ENCODE data around the gene L3HYPDH.
A peak's percentile ranks its signal among the peaks of the same experiment; 100 is the strongest.

The L3HYPDH gene

GRCh38 chr14:59483819-59484638 lies at the start of gene L3HYPDH, which contains the start of gene JKAMP:
L3HYPDH (minus strand) TSS chr14:59484408; CDS start chr14:59484316, 92 bp downstream.
JKAMP (plus strand) TSS chr14:59484517; CDS start chr14:59484590, 73 bp downstream.
- DNase-seq (ENCODE audit: low read depth in 1 of 2, low spot score in 1 of 2), result peak; percentile 95

DNA sequence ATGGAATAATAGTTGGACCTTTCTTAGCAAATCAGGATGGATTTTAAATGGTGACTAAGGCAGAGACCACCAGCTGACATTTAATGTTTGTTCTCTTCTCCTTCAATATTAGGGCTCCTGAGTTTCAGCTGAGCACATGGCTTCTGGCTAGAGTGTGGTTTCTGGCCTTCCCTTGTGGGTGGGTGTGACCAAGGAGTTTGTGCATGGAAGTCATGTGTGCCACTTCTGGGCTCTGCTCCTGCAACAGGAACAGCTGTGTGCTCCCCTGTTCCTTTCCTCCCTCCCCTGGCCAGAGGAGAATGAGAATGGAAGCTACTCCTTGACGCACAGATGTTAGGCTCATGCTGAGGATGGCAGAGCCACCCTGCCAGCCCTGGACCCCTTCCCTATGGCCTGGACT lies 48.2 kb upstream of the L3HYPDH start:
- DNase-seq (ENCODE audit: low read depth in 1 of 2, low spot score in 1 of 2), result no peak

DNA sequence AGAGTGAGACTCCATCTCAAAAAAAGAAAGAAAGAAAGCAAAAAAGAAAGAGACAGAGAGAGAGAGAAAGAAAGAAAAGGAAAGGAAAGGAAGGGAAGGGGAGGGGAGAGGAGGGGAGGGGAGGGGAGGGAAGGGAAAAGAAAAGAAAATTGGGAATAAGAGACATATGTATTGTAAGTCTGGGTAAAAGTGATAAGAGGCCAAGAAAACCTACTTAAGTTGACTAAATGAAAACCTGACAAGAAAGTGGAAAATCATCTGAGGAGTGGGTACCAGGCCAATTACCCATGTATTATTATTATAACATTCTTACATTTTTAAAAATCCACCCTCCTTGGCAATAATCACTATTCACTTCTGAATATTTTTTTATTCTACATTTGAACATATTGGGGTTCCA lies 46.1 kb upstream of the L3HYPDH start:
- DNase-seq (ENCODE audit: low read depth in 1 of 2, low spot score in 1 of 2), result no peak

DNA sequence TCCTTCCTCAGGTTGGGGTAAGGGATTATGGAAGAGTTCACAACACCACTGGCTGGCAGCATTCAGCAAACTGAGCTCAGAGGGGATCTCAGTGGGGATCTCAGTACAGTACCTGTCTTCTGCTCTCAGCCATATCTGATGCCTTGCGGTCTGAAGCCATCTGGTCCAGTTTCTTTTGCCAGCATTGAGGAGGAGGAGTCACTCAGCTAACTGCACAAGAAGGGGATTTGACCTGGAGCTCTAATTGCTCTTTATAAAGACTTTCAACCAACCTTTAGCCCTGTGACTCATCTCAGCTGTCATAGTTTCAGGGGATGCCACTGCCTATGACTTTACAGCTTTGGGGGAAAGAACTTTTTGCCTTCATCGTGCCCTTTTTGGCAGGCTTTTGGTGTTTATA lies 45.0 kb upstream of the L3HYPDH start:
- no peak for DNase-seq (ENCODE audit: low read depth in 1 of 2, low spot score in 1 of 2)

DNA sequence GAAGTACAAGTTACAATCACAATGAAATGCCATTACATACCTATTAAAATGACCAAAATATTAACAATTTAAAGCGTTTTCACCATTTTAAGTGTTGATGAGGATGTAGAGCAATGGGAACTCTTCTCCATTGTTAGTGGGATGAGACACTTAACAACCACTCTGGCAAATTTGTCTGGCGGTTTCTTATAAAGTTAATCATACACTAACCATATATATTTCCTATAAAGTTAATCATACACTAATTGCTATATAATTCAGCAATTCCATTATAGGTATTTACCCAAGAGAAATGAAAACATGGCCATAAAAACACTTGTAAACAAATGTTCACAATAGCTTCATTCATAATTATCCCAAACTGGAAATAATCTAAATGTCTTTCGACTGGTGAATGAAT lies 36.0 kb upstream of the L3HYPDH start:
- no peak for DNase-seq (ENCODE audit: low read depth in 1 of 2, low spot score in 1 of 2)

GRCh38 chr14:59511916-59512575 lies 27.8 kb upstream of the L3HYPDH start:
- no peak for DNase-seq (ENCODE audit: low read depth in 1 of 2, low spot score in 1 of 2)

DNA sequence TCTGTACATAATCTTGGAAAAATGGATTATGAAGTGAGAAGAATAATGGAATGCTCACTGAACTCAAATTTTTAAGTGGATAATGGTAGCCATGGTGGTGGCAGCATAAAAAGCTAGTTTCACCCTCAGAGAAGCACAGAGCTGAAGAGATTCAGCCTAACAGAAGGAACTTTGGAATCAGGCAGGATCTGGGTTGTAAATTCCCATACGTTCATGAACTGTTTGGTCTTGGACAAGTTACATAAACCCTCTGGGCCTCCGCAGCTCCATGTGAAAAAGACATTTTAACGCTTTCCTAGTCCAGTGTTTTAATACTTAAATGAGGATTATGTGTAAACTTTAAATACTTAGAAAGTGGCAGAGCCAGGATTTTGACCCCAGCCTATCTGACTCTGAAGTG lies 26.8 kb upstream of the L3HYPDH start:
- no peak for DNase-seq (ENCODE audit: low read depth in 1 of 2, low spot score in 1 of 2)

GRCh38 chr14:59510001-59510400 lies 25.8 kb upstream of the L3HYPDH start:
- DNase-seq (ENCODE audit: low read depth in 1 of 2, low spot score in 1 of 2), result no peak

GRCh38 chr14:59509101-59509500 lies 24.9 kb upstream of the L3HYPDH start:
- DNase-seq (ENCODE audit: low read depth in 1 of 2, low spot score in 1 of 2), result no peak

DNA sequence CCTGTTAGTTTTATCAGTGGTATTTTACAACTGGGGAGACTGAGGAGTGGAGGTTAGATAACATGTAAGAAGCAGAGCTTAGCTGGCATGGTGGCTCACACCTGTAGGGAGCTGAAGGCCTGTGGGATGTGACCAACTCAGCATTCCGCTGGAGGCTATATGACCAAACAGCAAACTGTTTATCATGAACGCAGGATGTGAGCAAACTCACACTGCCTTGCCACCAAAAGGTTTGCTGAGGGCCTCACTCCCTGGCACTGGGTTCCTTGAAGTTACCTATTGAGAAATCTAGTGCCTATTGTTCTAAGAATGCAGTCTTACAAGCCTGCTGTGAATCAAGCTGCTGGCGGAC lies 23.5 kb upstream of the L3HYPDH start:
- no peak for DNase-seq (ENCODE audit: low read depth in 1 of 2, low spot score in 1 of 2)

DNA sequence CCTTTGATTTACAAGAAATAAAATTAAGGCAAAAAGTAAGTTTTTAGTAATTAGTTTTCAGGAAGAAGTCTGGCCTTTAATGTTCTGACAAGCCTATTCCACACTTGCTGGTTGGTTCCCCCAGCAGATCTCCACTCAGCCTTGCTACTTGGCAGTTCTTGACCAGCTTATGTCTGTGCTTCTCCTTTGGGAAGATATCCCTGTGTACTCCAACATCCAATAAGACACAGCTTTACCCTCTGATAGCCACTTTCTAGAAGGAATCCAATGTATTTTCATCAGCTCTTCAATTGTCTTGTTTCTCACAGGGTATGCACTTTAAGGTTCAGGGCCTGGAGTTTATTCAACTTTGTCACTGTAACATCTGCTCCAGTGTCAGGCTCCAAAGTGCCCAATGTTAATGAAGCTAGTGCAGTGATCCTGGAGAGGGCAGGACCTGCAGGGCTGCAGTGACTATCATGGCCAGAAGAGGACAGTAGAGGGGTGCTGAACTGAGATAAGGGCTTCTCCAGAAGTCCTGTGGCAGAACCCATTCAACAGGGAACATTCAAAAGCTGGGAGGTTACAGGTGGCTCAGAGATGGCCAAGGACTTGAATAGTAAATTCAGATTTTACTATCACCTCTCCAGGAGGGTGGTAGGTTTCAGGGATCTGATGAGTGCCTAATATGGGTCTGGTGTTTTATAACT lies 23.0 kb upstream of the L3HYPDH start:
- no peak for DNase-seq (ENCODE audit: low read depth in 1 of 2, low spot score in 1 of 2)

DNA sequence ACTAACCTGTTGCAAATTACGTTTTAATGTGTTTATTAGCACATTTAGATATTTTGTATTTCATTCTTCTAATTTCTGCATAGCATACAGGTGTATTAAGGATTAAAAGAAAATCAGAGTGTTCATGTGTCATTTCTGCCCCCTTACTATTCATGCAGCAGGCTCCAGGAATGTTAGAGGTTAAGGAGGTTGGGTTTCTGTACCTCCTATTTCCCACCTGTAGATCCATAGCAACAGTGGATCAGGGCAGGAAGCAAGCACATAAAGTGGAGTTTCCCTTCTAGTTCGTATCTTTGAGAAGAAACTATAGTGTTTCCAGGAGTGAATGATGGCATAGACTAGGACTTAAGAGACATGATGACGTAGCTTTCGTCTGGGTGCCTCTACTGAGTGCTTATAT lies 19.0 kb upstream of the L3HYPDH start:
- DNase-seq (ENCODE audit: low read depth in 1 of 2, low spot score in 1 of 2), result no peak

DNA sequence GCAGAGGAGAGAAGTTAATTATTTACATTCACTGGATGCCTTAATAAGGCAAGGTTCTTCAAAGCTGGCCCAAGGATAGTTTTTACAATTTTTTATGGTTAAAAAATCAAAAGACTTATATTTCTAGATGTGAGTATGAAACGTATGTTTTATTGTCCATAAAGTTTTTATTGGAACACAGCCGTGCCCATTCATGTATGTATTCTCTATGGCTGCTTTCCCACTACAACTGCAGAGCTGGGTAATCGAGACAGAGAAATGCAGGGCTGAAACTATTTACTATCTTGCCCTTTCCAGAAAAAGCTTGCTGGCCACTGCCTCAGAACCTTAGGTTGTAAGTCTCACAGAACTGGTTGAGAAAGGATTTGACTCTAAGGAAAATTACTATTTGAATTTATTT lies 16.5 kb upstream of the L3HYPDH start:
- DNase-seq (ENCODE audit: low read depth in 1 of 2, low spot score in 1 of 2), result no peak

DNA sequence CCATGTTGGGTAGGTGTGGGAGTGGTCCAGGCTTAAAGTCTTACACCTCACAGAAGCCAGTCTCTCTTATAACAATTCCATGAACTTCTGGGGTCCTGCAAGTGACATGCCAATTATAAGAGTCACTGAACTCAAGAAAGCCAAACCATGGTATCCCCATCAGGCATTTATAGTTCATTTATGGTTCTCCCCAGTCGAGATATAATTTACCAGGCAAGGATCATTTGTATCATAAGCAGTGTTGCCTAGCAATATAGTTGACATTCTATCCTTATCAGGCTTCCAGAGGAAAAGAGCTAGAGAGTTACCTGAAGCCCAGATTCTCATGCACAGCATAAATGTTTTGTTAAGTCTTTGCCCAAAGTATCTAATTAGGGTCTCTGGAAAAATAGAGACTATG lies 8.2 kb upstream of the L3HYPDH start:
- DNase-seq (ENCODE audit: low read depth in 1 of 2, low spot score in 1 of 2), result no peak

DNA sequence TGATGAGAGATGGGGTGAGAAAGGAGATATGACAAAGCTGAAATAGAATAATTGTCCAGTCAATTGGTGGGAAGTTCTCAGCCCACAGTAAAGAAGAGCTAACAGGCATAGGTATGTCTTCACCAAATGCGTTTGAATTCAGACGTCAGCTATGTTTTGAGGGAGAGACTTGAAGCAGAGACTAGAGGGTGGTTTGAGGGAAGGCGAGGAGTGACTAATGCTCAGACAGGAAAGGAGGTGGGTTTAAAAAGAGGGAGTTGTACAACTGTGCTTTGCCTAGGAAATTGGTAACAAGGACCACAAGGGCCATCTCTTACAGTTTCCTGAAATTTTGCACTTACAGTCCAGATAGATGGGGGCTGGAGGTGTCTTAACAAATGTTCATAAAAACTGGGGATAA lies 6.5 kb upstream of the L3HYPDH start:
- no peak for DNase-seq (ENCODE audit: low read depth in 1 of 2, low spot score in 1 of 2)

- DNase-seq (ENCODE audit: low read depth in 1 of 2, low spot score in 1 of 2), result no peak
Measured at GRCh38 chr14:59484639-59485175, 499 bp upstream of the L3HYPDH start.

- no peak for DNase-seq (ENCODE audit: low read depth in 1 of 2, low spot score in 1 of 2)
Measured at GRCh38 chr14:59483363-59483762, 845 bp downstream of the L3HYPDH start.

DNA sequence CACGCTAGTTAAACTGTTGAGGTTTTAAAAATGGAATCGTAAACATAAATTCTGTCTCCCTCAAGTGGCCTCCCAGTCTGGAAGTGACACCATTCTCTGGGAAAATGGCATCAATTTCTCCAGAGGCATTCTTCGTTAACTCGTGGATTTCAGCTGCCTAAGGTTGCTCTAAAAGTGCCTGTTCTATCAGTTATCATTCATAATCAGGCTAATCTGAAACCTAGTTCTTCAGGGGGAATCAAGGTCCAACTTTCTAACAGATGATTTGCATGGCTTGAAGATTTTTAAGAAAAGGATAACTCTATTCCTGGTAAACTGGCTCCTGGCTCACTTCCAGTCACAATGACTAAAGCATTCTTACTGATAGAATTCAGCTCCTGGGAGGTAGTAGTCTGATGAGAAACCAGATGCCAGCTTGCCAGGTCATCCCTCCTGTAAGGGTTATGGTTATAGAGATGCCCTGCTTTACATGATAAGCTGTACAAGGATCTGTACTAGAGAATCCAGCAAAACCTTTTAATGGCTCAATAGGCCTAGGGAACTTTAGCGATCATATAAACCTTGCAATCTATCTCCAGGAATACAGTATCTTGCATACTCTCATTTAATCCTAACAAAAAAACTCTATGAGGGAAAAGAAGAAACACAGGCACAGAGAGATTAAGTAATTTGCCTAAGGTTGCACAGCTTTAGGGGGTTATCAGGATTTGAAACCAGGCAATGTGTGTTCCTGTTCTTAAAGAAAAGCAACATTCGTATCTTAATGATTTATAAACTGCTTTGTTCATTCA lies 1.5 kb downstream of the L3HYPDH start:
- no peak for DNase-seq (ENCODE audit: low read depth in 1 of 2, low spot score in 1 of 2)

DNA sequence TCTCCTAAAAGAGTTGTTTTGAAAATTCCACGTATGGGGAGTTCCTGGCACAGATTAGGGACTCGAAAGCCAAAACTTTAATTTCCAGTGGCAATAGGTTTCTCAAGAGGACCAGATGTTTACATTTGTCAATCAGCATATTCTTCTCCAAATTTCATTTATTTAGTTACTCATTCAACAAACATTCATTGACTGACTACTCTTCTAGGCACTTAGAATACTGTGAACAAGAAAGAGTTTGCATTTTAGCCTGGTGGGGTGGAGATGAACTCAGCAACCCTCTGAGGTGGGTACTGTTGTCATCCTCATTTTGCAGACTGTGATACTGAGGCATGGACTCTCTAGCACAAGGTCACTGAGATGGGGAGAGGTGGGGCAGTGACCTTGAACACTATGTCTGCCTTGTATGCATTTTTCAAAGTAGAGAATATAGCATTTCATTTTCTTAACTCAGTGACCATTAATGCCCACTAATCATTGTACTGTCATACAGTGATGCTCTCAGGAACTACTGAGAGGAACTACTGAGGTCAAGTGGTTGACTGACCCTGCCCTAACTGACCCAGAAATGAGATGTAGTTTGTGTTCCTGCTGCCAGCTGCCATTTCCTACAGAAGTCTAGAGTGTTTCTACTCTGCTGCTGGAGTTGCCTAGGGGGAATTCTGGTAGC lies 2.2 kb downstream of the L3HYPDH start:
- no peak for DNase-seq (ENCODE audit: low read depth in 1 of 2, low spot score in 1 of 2)

GRCh38 chr14:59481407-59481806 lies 2.8 kb downstream of the L3HYPDH start:
- DNase-seq (ENCODE audit: low read depth in 1 of 2, low spot score in 1 of 2), result no peak

GRCh38 chr14:59480166-59480565 lies 4.0 kb downstream of the L3HYPDH start:
- DNase-seq (ENCODE audit: low read depth in 1 of 2, low spot score in 1 of 2), result no peak

Measured in activated T-helper 1 cell treated with anti-CD3 and anti-CD28 coated beads, Interleukin-2, amount 50 U/mL, for 16 hours (primary cell).